H9 (cell line): ENCODE measurements around the gene ANGPTL4. TPM values are rescaled to one million over a fixed set of nuclear protein-coding genes. Genes with fewer than 3 reads are reported as not detected.
A peak's percentile ranks its signal among the peaks of the same experiment; 100 is the strongest.

Source experiments
- DNase-seq: peaks from one replicate; pipeline ENCODE4 v3.0.0-alpha.2; 2017
- H2AFZ ChIP-seq: one replicate; pipeline ENCODE4 v1.6.1; 2013; ENCODE audit warnings: mild to moderate bottlenecking, low read length, control low read depth, moderate library complexity
- H2AK5ac ChIP-seq: 2 replicates; pipeline ENCODE4 v1.6.1; 2013; ENCODE audit warnings: low read length, control low read depth, mixed read lengths; ENCODE audit not compliant: insufficient read length
- H2BK120ac ChIP-seq: one replicate; pipeline ENCODE4 v1.6.1; 2013; ENCODE audit warnings: low read depth, mild to moderate bottlenecking, low read length, control low read depth, inconsistent platforms; ENCODE audit not compliant: poor library complexity, severe bottlenecking
- H2BK12ac ChIP-seq: 2 replicates; pipeline ENCODE4 v1.6.1; 2013; ENCODE audit warnings: low read length, control low read depth, mixed read lengths, low read depth; ENCODE audit not compliant: insufficient read length
- H2BK15ac ChIP-seq: 2 replicates; pipeline ENCODE4 v1.6.1; 2013; ENCODE audit warnings: low read depth, low read length, control low read depth
- H2BK20ac ChIP-seq: one replicate; pipeline ENCODE4 v1.6.1; 2013; ENCODE audit warnings: low read depth, mild to moderate bottlenecking, low read length, control low read depth, inconsistent platforms; ENCODE audit not compliant: poor library complexity, severe bottlenecking
- H2BK5ac ChIP-seq: 2 replicates; pipeline ENCODE4 v1.6.1; 2013; ENCODE audit warnings: low read length, control low read depth, mixed read lengths; ENCODE audit not compliant: insufficient read length
- H3K14ac ChIP-seq: 2 replicates; pipeline ENCODE4 v1.6.1; 2013; ENCODE audit warnings: low read length, control low read depth; ENCODE audit not compliant: insufficient read depth
- H3K18ac ChIP-seq: 2 replicates; pipeline ENCODE4 v1.6.1; 2013; ENCODE audit warnings: low read depth, mild to moderate bottlenecking, mixed read lengths, low read length, control low read depth; ENCODE audit not compliant: insufficient read length
- H3K23ac ChIP-seq: 2 replicates; pipeline ENCODE4 v1.6.1; 2013; ENCODE audit warnings: low read length, control low read depth, mixed read lengths, low read depth; ENCODE audit not compliant: insufficient read length
- H3K23me2 ChIP-seq: 2 replicates; pipeline ENCODE4 v1.6.1; 2013; ENCODE audit warnings: low read depth, mild to moderate bottlenecking, mixed read lengths, low read length, control low read depth; ENCODE audit not compliant: insufficient read length, poor library complexity, severe bottlenecking
- H3K27ac ChIP-seq: 2 replicates; pipeline ENCODE4 v1.5.1; 2013; ENCODE audit warnings: low read length, control low read depth, mixed read lengths, low read depth; ENCODE audit not compliant: insufficient read length
- H3K27me3 ChIP-seq: 2 replicates; pipeline ENCODE4 v1.6.1; 2013; ENCODE audit warnings: low read length, control low read depth, inconsistent platforms; ENCODE audit not compliant: insufficient read depth
- H3K4ac ChIP-seq: 2 replicates; pipeline ENCODE4 v1.6.1; 2013; ENCODE audit warnings: low read depth, mild to moderate bottlenecking, control low read depth, inconsistent platforms, low read length, moderate library complexity
- H3K4me1 ChIP-seq: 2 replicates; pipeline ENCODE4 v1.6.1; 2013; ENCODE audit warnings: low read length, control low read depth, inconsistent platforms; ENCODE audit not compliant: insufficient read depth
- H3K4me2 ChIP-seq: 2 replicates; pipeline ENCODE4 v1.6.1; 2013; ENCODE audit warnings: low read length, control low read depth, mixed read lengths; ENCODE audit not compliant: insufficient read length, insufficient read depth
- H3K56ac ChIP-seq: 2 replicates; pipeline ENCODE4 v1.6.1; 2013; ENCODE audit warnings: low read depth, mild to moderate bottlenecking, mixed read lengths, low read length, control low read depth; ENCODE audit not compliant: insufficient read length
- H3K79me1 ChIP-seq: 2 replicates; pipeline ENCODE4 v1.6.1; 2013; ENCODE audit warnings: low read depth, mild to moderate bottlenecking, moderate library complexity, low read length, control low read depth, inconsistent platforms; ENCODE audit not compliant: insufficient read depth, poor library complexity, severe bottlenecking
- H3K79me2 ChIP-seq: 2 replicates; pipeline ENCODE4 v1.6.1; 2013; ENCODE audit warnings: low read length, control low read depth, inconsistent platforms; ENCODE audit not compliant: insufficient read depth
- H3K9ac ChIP-seq: 2 replicates; pipeline ENCODE4 v1.6.1; 2013; ENCODE audit warnings: low read length, control low read depth, mixed read lengths; ENCODE audit not compliant: insufficient read length; ENCODE audit errors: extremely low read depth
- H3K9me3 ChIP-seq: one replicate; pipeline ENCODE4 v1.6.1; 2013; ENCODE audit warnings: low read depth, low read length, inconsistent platforms; ENCODE audit not compliant: control insufficient read depth
- H3T11ph ChIP-seq: one replicate; pipeline ENCODE4 v1.6.1; 2013; ENCODE audit warnings: mild to moderate bottlenecking, low read length, control low read depth, inconsistent platforms
- H4K20me1 ChIP-seq: one replicate; pipeline ENCODE4 v1.6.1; 2013; ENCODE audit not compliant: control insufficient read depth, insufficient read length, insufficient read depth
- H4K5ac ChIP-seq: 2 replicates; pipeline ENCODE4 v1.6.1; 2013; ENCODE audit warnings: low read depth, mild to moderate bottlenecking, mixed read lengths, low read length, control low read depth; ENCODE audit not compliant: insufficient read length
- H4K8ac ChIP-seq: replicated peaks from 2 replicates; pipeline ENCODE4 v1.6.1; 2013; ENCODE audit warnings: low read length, control low read depth, mixed read lengths, low read depth; ENCODE audit not compliant: insufficient read length
- H4K91ac ChIP-seq: 2 replicates; pipeline ENCODE4 v1.6.1; 2013; ENCODE audit warnings: low read depth, mild to moderate bottlenecking, moderate library complexity, mixed read lengths, low read length, control low read depth; ENCODE audit not compliant: insufficient read length
- H3K27ac Mint-ChIP-seq, 3 experiments: 2 replicates in 2 of 3; 3 replicates in 1 of 3; pipeline ENCODE4 v1.8.0; 2020 to 2021; ENCODE audit warnings: mixed read lengths in 3 of 3, mild to moderate bottlenecking in 1 of 3, moderate library complexity in 1 of 3
- H3K27me3 Mint-ChIP-seq: 2 replicates; pipeline ENCODE4 v1.8.0; 2021; ENCODE audit warnings: low read depth, mild to moderate bottlenecking, moderate library complexity, mixed read lengths
- H3K36me3 Mint-ChIP-seq, 3 experiments: 2 replicates in 2 of 3; 3 replicates in 1 of 3; pipeline ENCODE4 v1.8.0; 2020 to 2021; ENCODE audit warnings: low read depth in 3 of 3, mixed read lengths in 3 of 3; ENCODE audit not compliant: insufficient read depth in 1 of 3
- H3K4me1 Mint-ChIP-seq, 2 experiments: 2 replicates each; pipeline ENCODE4 v1.8.0; 2020; ENCODE audit warnings: mixed read lengths in 2 of 2
- H3K4me3 Mint-ChIP-seq, 2 experiments: 2 replicates in 1 of 2; 3 replicates in 1 of 2; pipeline ENCODE4 v1.8.0; 2020 to 2021; ENCODE audit warnings: mild to moderate bottlenecking in 2 of 2, mixed read lengths in 2 of 2, moderate library complexity in 1 of 2
- H3K9me3 Mint-ChIP-seq, 2 experiments: 2 replicates in 1 of 2; 3 replicates in 1 of 2; pipeline ENCODE4 v1.8.0; 2020; ENCODE audit warnings: mild to moderate bottlenecking in 2 of 2, mixed read lengths in 2 of 2, moderate library complexity in 1 of 2
- CTCF ChIP-seq: fragments of 200-600 bp; sonication (generic); conservative IDR thresholded peaks from 3 replicates; pipeline ENCODE4 v1.8.0; 2021; ENCODE audit warnings: antibody characterized with exemption, mild to moderate bottlenecking
- WGBS: extraction: QIAGEN DNeasy Blood & Tissue Kit; methylation state at CpG from one replicate; pipeline ENCODE4 v1.1.7; 2013; ENCODE audit warnings: missing lambda C conversion rate, low lambda C conversion rate, mixed read lengths; ENCODE audit not compliant: insufficient read length; ENCODE audit errors: extremely low coverage; 5-methylcytosine and 5-hydroxymethylcytosine counted together
- total RNA-seq: library from RNA; stranded (reverse); gene quantifications from 2 replicates; pipeline ENCODE4 v1.2.1, GENCODE V29; 2021

Gene ANGPTL4
- total RNA-seq, 1 experiment from 2014 or later, result 1.9 TPM

DNA sequence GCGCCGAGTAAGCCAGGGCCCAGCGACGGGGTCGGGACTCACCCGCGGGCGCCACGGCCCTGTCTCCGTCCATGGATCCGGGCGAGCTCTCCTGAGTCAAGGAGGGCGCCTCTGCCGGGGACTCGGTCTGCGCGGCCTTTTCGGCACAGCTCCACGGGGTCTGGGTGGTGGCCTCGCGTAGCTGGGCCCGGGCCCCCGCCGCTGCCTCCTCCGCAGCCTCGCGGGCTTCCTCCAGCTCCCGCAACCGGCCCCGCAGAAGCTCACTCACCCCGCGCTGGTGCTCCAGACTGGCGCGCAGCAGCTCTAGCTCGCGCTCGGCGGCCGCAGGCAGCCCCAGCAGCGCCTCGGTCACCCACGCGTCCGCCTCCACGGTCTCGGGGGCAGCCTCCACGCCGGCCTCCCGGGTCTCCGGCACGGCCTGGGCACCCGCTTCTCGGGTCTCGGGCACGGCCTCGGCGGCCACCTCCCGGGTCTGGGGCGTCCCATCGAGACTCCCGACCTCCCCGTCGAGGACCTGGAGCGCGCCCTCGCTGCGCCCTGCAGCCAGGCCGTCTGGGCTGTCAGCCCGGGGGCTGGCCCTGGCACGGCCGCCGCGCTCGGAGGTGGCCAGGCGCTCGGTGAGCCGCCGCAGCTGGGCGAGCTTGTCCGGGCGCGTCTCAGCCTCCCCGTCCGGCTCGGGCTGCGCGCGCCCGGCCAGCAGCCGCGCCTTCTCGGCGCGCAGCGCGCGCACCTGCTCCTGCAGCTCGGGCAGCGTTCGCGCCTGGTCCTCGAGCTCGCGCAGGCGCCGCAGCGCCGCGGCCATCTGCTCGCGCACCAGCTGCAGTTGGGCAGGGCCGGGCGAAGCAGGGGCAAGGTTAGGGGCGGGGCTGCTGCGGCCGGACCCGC is 29.3 kb upstream of the ANGPTL4 start:
- peaks cover 18% of the 10 kb centered on the region; the same call in 1 of the 2 replicates for H3K27me3 ChIP-seq
- WGBS, result no CpG with 5 or more reads among the region's 117 CpGs
- no peaks in the 10 kb centered on the region for H3K79me2 ChIP-seq
- H2BK120ac ChIP-seq, result no peak overlapping the region
- no peak overlapping the region for H3K27ac ChIP-seq
- no peaks in the 10 kb centered on the region; a peak in 2 of 5 replicates for H3K9me3 Mint-ChIP-seq
- H3K9ac ChIP-seq, result no peak overlapping the region
- DNase-seq, result peak; percentile 85
- H3K79me1 ChIP-seq, result no peaks in the 10 kb centered on the region
- peaks cover 46% of the 10 kb centered on the region for H3K27me3 Mint-ChIP-seq
- peak overlapping the region; percentile 38 for H3K4me2 ChIP-seq
- no peak overlapping the region for H3K4ac ChIP-seq
- H4K8ac ChIP-seq, result no peak overlapping the region
- no peak overlapping the region for H3K23ac ChIP-seq
- H2BK20ac ChIP-seq, result no peak overlapping the region
- peak overlapping the region; percentile 59 to 80 for H3K4me3 Mint-ChIP-seq
- H3K56ac ChIP-seq, result no peak overlapping the region
- H2AK5ac ChIP-seq, result no peak overlapping the region
- no peak overlapping the region for H3K18ac ChIP-seq
- H3K9me3 ChIP-seq, result no peaks in the 10 kb centered on the region
- no peak overlapping the region for H2AFZ ChIP-seq
- no peak overlapping the region for H4K91ac ChIP-seq
- TF ChIP-seq CTCF, result peak; percentile 18; the same call in 1 of the 3 replicates
- no peak overlapping the region for H4K5ac ChIP-seq
- H3K23me2 ChIP-seq, result peaks cover 12% of the 10 kb centered on the region
- no peak overlapping the region for H2BK15ac ChIP-seq
- no peak overlapping the region for H3K27ac Mint-ChIP-seq
- no peak overlapping the region for H3K14ac ChIP-seq
- no peaks in the 10 kb centered on the region for H4K20me1 ChIP-seq
- peaks cover 0 to 2% (median 0%) of the 10 kb centered on the region in 3 experiments; a peak in 2 of 7 replicates for H3K36me3 Mint-ChIP-seq
- H2BK12ac ChIP-seq, result no peak overlapping the region
- H3T11ph ChIP-seq, result no peak overlapping the region
- peaks cover 12 to 14% of the 10 kb centered on the region in 2 experiments for H3K4me1 Mint-ChIP-seq
- H2BK5ac ChIP-seq, result no peak overlapping the region
- H3K4me1 ChIP-seq, result no peaks in the 10 kb centered on the region; the same call in 1 of the 2 replicates
